SU-DHL-6 (cell line): ENCODE results near the gene WIPF1.

Source experiments
- H2AFZ ChIP-seq: fragments of 200-600 bp; sonication (generic); 2 replicates; pipeline ENCODE4 v1.6.1; 2014; ENCODE audit warnings: low read depth, mild to moderate bottlenecking, moderate library complexity, mixed read lengths, antibody characterized with exemption, low read length; ENCODE audit not compliant: severe bottlenecking
- H3F3A ChIP-seq: fragments of 200-600 bp; shearing (Covaris generic); 2 replicates; pipeline ENCODE4 v1.6.0; 2016; ENCODE audit warnings: antibody characterized with exemption, mild to moderate bottlenecking; ENCODE audit not compliant: insufficient read depth
- H3K27ac ChIP-seq: fragments of 200-600 bp; sonication (generic); 2 replicates; pipeline ENCODE4 v1.5.1; 2016; ENCODE audit warnings: low read depth, mild to moderate bottlenecking, low read length, moderate library complexity, mixed read lengths
- H3K27me3 ChIP-seq: fragments of 200-600 bp; sonication (generic), shearing (Covaris generic); 2 replicates; pipeline ENCODE4 v1.6.0; 2014; ENCODE audit warnings: mild to moderate bottlenecking, low read length
- H3K36me3 ChIP-seq: fragments of 200-600 bp; sonication (generic); 2 replicates; pipeline ENCODE4 v1.6.1; 2014; ENCODE audit warnings: mild to moderate bottlenecking, low read length, mixed read lengths
- H3K4me2 ChIP-seq: fragments of 300-600, 200-600 bp; shearing (Covaris generic), sonication (generic); 2 replicates; pipeline ENCODE4 v1.6.0; 2014; ENCODE audit warnings: low read length, low read depth, mild to moderate bottlenecking; ENCODE audit not compliant: poor library complexity, severe bottlenecking
- H3K4me3 ChIP-seq: fragments of 200-600 bp; sonication (generic); 2 replicates; pipeline ENCODE4 v1.5.1; 2014; ENCODE audit warnings: antibody characterized with exemption, low read length, mild to moderate bottlenecking, mixed read lengths; ENCODE audit not compliant: insufficient read depth, poor library complexity, severe bottlenecking
- H3K79me2 ChIP-seq: fragments of 200-600 bp; sonication (generic); 2 replicates; pipeline ENCODE4 v1.6.1; 2014; ENCODE audit warnings: mild to moderate bottlenecking, low read length, moderate library complexity; ENCODE audit not compliant: insufficient read depth
- H3K9ac ChIP-seq: fragments of 200-600 bp; sonication (generic); 2 replicates; pipeline ENCODE4 v1.7.0; 2014; ENCODE audit warnings: mild to moderate bottlenecking, low read length
- H3K9me2 ChIP-seq: fragments of 200-600 bp; sonication (generic); replicated peaks from 2 replicates; pipeline ENCODE4 v1.6.1; 2014; ENCODE audit warnings: low read length; ENCODE audit not compliant: insufficient read depth
- H3K9me3 ChIP-seq: fragments of 200-600 bp; sonication (generic); 2 replicates; pipeline ENCODE4 v1.6.1; 2014; ENCODE audit warnings: low read length, mixed read lengths; ENCODE audit not compliant: insufficient read depth
- H4K20me1 ChIP-seq: fragments of 200-600 bp; sonication (generic); 2 replicates; pipeline ENCODE4 v1.6.1; 2014; ENCODE audit warnings: low read depth, mild to moderate bottlenecking, antibody characterized with exemption, low read length, moderate library complexity, mixed read lengths
- EZH2phosphoT487 ChIP-seq: fragments of 200-600 bp; sonication (generic), shearing (Covaris generic); conservative IDR thresholded peaks from 2 replicates; pipeline ENCODE4 v1.6.1; 2018; ENCODE audit warnings: mild to moderate bottlenecking, antibody characterized with exemption, low read length, moderate library complexity, mixed read lengths
- TF ChIP-seq, protein P1 (sequence below): fragments of 200-600 bp; sonication (generic); IDR thresholded peaks from one replicate; pipeline ENCODE4 v1.5.1; 2017; ENCODE audit warnings: antibody characterized with exemption, mild to moderate bottlenecking, low read length, moderate library complexity; ENCODE audit not compliant: insufficient read depth, poor library complexity, severe bottlenecking

Gene WIPF1

DNA sequence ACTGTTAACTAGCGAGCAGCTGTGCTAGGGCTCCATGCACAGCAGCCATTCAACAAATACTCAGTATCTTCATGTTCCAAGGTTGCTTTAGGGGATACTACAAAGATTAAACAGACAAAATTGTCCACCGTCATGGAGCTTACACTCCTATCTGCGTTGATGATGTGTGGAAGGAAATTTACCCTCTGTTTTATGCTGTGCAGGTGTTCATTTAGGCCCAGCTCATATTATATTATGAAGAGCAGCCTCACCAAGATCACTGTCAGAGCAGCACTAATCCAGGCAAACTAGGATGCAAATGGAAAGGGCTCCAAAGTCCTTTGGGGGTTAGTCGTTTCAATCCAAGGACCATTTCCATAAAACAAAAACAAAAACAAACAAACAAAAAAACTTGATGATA is 13.4 kb upstream of the WIPF1 start:
- H3K9ac ChIP-seq: no peak overlapping the region
- no peak overlapping the region for H3K4me3 ChIP-seq
- no peak overlapping the region for H2AFZ ChIP-seq
- H3K9me2 ChIP-seq: no peaks in the 10 kb centered on the region
- no peaks in the 10 kb centered on the region for H4K20me1 ChIP-seq
- peaks cover 2% of the 10 kb centered on the region for H3F3A ChIP-seq
- H3K27ac ChIP-seq: no peak overlapping the region
- no peak overlapping the region for H3K4me2 ChIP-seq
- no peaks in the 10 kb centered on the region for H3K79me2 ChIP-seq
- no peak for TF ChIP-seq EZH2phosphoT487
- TF ChIP-seq, protein P1, sequence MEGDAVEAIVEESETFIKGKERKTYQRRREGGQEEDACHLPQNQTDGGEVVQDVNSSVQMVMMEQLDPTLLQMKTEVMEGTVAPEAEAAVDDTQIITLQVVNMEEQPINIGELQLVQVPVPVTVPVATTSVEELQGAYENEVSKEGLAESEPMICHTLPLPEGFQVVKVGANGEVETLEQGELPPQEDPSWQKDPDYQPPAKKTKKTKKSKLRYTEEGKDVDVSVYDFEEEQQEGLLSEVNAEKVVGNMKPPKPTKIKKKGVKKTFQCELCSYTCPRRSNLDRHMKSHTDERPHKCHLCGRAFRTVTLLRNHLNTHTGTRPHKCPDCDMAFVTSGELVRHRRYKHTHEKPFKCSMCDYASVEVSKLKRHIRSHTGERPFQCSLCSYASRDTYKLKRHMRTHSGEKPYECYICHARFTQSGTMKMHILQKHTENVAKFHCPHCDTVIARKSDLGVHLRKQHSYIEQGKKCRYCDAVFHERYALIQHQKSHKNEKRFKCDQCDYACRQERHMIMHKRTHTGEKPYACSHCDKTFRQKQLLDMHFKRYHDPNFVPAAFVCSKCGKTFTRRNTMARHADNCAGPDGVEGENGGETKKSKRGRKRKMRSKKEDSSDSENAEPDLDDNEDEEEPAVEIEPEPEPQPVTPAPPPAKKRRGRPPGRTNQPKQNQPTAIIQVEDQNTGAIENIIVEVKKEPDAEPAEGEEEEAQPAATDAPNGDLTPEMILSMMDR: no peak
- H3K9me3 ChIP-seq: no peaks in the 10 kb centered on the region
- peaks cover 3% of the 10 kb centered on the region; the same call in 1 of the 2 replicates for H3K36me3 ChIP-seq
- H3K27me3 ChIP-seq: no peaks in the 10 kb centered on the region

DNA sequence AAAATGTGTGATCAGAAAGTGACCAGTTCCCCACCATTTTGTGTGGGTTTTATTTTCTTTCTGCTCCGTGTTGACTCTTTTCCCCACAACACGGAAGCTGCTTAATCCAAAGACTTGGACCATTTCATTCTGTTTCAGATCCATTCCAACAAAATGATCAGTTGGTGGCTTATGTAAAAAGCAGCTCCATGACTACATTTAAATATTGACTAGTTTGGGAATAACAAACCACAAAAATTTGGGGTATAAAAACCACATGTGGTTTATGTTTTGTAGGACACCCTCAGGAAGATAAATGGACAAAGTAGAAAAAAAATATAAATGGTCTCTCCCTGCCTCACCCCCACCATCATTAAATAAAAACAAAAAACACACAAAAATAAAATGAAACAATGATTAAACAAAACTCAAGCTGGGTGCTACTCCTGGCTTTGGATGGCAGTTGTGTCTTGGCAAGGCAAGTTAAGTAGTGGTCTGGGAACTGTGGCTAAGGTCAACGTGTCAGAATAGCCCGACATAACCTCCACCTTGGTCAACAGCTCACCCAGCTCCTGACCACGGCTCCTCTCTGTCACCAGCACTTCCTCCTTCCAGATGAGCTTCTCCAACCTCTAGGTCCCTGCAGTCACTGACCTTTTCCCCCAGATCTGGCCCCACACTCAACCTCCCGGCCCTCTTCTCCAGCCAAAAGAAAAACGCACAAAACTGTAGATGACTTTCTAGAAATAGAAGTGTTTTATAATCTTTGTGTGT is 12.8 kb upstream of the WIPF1 start:
- no peak overlapping the region for H2AFZ ChIP-seq
- peaks cover 3% of the 10 kb centered on the region; the same call in 1 of the 2 replicates for H3K36me3 ChIP-seq
- H3K4me2 ChIP-seq: no peak overlapping the region
- H3K9ac ChIP-seq: no peak overlapping the region
- TF ChIP-seq, protein P1: no peak
- no peak for TF ChIP-seq EZH2phosphoT487
- no peaks in the 10 kb centered on the region for H3K9me2 ChIP-seq
- H3K4me3 ChIP-seq: no peak overlapping the region
- no peak overlapping the region for H3K27ac ChIP-seq
- no peaks in the 10 kb centered on the region for H3K79me2 ChIP-seq
- no peaks in the 10 kb centered on the region for H3K27me3 ChIP-seq
- H3F3A ChIP-seq: peaks cover 5% of the 10 kb centered on the region
- no peaks in the 10 kb centered on the region for H4K20me1 ChIP-seq
- H3K9me3 ChIP-seq: no peaks in the 10 kb centered on the region

DNA sequence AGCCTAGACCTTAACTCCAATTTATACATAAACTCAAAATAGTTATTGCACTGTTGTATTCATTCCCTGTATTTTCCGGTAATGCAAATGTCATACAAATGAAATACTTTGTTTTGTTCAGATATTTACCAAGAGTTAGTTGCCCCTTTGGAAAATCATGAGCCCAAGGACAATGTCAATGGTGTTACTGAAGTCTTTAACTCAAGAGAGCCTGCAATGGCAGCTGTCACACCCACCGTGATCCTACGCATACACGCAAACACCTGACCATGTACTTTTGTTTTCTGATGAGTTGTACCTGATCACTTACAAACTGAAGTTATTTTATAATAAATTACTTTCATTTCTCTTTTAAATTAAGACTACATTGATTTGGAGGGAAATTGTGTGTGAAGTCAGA is 11.7 kb upstream of the WIPF1 start:
- no peaks in the 10 kb centered on the region for H3K36me3 ChIP-seq
- H3K79me2 ChIP-seq: no peaks in the 10 kb centered on the region
- TF ChIP-seq, protein P1: no peak
- TF ChIP-seq EZH2phosphoT487: no peak
- H3K9me2 ChIP-seq: no peaks in the 10 kb centered on the region
- no peak overlapping the region for H3K9ac ChIP-seq
- no peaks in the 10 kb centered on the region for H4K20me1 ChIP-seq
- no peak overlapping the region for H3K27ac ChIP-seq
- no peaks in the 10 kb centered on the region for H3K9me3 ChIP-seq
- H3F3A ChIP-seq: peaks cover 6% of the 10 kb centered on the region
- H2AFZ ChIP-seq: no peak overlapping the region
- H3K27me3 ChIP-seq: no peaks in the 10 kb centered on the region
- H3K4me3 ChIP-seq: no peak overlapping the region
- no peak overlapping the region for H3K4me2 ChIP-seq
